ENCODE measurements around the gene SLC37A2. TPM values are rescaled to one million over a fixed set of nuclear protein-coding genes. Genes with fewer than 3 reads are reported as not detected.
"Not testable (repeated sequence)": the region's sequence is repeated elsewhere in the genome, so short reads cannot be mapped to it uniquely, and the experiment has no call there.

Gene SLC37A2
- total RNA-seq, 1 experiment from 2014 or later: not detected

- no TSS peak for BruUV-seq (replicated peaks)
- no peak overlapping the region for H3K27ac ChIP-seq (ENCODE audit: low read depth, low read length, poor library complexity, severe bottlenecking)
- H3K36me3 ChIP-seq (ENCODE audit: insufficient read depth, low read length, poor library complexity, severe bottlenecking): no peaks in the 10 kb centered on the region
- no peaks in the 10 kb centered on the region for H3K9me3 ChIP-seq (ENCODE audit: low read depth, low read length, poor library complexity, severe bottlenecking)
- ChIA-PET POLR2A (ENCODE audit: low non-redundant PET) (no interaction called here), CTCF (no interaction called here)
- no peak overlapping the region for H3K4me3 ChIP-seq (ENCODE audit: low read depth, low read length, poor library complexity, severe bottlenecking)
- DNase-seq (ENCODE audit: low spot score): no peak
- intact Hi-C loops (cut with micrococcal nuclease; ENCODE audit: unreplicated experiment): no loop called here
- H3K4me1 ChIP-seq (ENCODE audit: insufficient read depth, low read length, poor library complexity, severe bottlenecking): no peaks in the 10 kb centered on the region
- TF ChIP-seq, protein P1, sequence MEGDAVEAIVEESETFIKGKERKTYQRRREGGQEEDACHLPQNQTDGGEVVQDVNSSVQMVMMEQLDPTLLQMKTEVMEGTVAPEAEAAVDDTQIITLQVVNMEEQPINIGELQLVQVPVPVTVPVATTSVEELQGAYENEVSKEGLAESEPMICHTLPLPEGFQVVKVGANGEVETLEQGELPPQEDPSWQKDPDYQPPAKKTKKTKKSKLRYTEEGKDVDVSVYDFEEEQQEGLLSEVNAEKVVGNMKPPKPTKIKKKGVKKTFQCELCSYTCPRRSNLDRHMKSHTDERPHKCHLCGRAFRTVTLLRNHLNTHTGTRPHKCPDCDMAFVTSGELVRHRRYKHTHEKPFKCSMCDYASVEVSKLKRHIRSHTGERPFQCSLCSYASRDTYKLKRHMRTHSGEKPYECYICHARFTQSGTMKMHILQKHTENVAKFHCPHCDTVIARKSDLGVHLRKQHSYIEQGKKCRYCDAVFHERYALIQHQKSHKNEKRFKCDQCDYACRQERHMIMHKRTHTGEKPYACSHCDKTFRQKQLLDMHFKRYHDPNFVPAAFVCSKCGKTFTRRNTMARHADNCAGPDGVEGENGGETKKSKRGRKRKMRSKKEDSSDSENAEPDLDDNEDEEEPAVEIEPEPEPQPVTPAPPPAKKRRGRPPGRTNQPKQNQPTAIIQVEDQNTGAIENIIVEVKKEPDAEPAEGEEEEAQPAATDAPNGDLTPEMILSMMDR (conservative IDR thresholded peaks at IDR 0.05; ENCODE audit: low read depth, low read length): no peak
- no peak for TF ChIP-seq EZH2 (IDR thresholded peaks at IDR 0.05; ENCODE audit: borderline replicate concordance, low read depth, low read length, poor library complexity, severe bottlenecking)
- no peaks in the 10 kb centered on the region for H3K27me3 ChIP-seq (replicated peaks; ENCODE audit: insufficient read depth, low read depth, low read length, poor library complexity)
Measured at GRCh38 chr11:125022551-125022950, 40.6 kb upstream of the SLC37A2 start.

DNA sequence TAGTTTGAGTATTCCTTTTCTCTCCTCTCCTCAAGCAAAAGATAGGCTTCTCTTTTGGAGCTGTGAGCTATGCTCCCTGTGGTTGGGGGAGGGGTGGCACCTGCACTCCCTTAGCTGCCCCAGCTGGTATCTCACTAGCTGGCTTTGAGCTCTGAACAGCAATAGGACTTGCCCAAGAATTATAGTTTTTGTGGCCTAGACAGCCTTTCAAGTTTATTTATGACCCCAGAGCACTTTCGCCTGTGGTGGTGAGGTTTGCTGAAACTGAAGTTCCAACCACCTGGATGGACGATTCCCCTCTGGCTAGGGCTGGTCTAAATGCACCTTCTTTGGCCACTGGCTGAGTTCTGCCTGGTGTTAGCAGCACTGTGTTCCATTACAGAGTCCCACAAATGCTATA lies 37.1 kb upstream of the SLC37A2 start:
- ChIA-PET POLR2A (ENCODE audit: low non-redundant PET) (no interaction called here), CTCF (no interaction called here)
- no peak overlapping the region for H3K27ac ChIP-seq (ENCODE audit: low read depth, low read length, poor library complexity, severe bottlenecking)
- TF ChIP-seq, protein P1 (conservative IDR thresholded peaks at IDR 0.05; ENCODE audit: low read depth, low read length): no peak
- TF ChIP-seq EZH2 (IDR thresholded peaks at IDR 0.05; ENCODE audit: borderline replicate concordance, low read depth, low read length, poor library complexity, severe bottlenecking): no peak
- intact Hi-C loops (cut with micrococcal nuclease; ENCODE audit: unreplicated experiment): no loop called here
- DNase-seq (ENCODE audit: low spot score): no peak
- H3K4me3 ChIP-seq (ENCODE audit: low read depth, low read length, poor library complexity, severe bottlenecking): no peak overlapping the region
- H3K4me1 ChIP-seq (ENCODE audit: insufficient read depth, low read length, poor library complexity, severe bottlenecking): no peaks in the 10 kb centered on the region
- no peaks in the 10 kb centered on the region for H3K36me3 ChIP-seq (ENCODE audit: insufficient read depth, low read length, poor library complexity, severe bottlenecking)
- no TSS peak for BruUV-seq (replicated peaks)
- H3K27me3 ChIP-seq (replicated peaks; ENCODE audit: insufficient read depth, low read depth, low read length, poor library complexity): no peaks in the 10 kb centered on the region
- no peaks in the 10 kb centered on the region for H3K9me3 ChIP-seq (ENCODE audit: low read depth, low read length, poor library complexity, severe bottlenecking)

DNA sequence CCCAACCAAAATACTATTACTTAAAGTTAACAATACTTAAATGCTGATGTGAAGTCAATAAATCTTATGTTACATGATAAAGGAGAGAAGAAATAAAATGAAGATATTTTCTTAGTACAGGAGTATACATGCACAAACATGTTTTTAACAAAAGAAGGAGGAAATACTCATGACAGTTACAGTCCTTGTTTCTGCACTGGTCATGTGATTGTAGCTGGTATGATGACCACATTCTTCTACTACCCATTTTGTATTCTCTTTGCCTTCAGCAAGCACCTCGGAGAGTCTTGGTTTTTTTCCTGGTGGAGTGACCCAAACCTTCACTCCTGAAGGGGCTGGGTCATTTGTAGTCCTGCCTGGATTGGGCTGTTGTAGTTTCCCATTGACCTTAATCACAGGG lies 33.7 kb upstream of the SLC37A2 start:
- POLR2A ChIA-PET (ENCODE audit: low non-redundant PET); CTCF ChIA-PET; H3K36me3 ChIP-seq (ENCODE audit: insufficient read depth, low read length, poor library complexity, severe bottlenecking); H3K27ac ChIP-seq (ENCODE audit: low read depth, low read length, poor library complexity, severe bottlenecking); H3K4me1 ChIP-seq (ENCODE audit: insufficient read depth, low read length, poor library complexity, severe bottlenecking); DNase-seq (ENCODE audit: low spot score); H3K9me3 ChIP-seq (ENCODE audit: low read depth, low read length, poor library complexity, severe bottlenecking); H3K27me3 ChIP-seq (replicated peaks; ENCODE audit: insufficient read depth, low read depth, low read length, poor library complexity); intact Hi-C loops (cut with micrococcal nuclease; ENCODE audit: unreplicated experiment); H3K4me3 ChIP-seq (ENCODE audit: low read depth, low read length, poor library complexity, severe bottlenecking); BruUV-seq (replicated peaks): not testable (repeated sequence)

DNA sequence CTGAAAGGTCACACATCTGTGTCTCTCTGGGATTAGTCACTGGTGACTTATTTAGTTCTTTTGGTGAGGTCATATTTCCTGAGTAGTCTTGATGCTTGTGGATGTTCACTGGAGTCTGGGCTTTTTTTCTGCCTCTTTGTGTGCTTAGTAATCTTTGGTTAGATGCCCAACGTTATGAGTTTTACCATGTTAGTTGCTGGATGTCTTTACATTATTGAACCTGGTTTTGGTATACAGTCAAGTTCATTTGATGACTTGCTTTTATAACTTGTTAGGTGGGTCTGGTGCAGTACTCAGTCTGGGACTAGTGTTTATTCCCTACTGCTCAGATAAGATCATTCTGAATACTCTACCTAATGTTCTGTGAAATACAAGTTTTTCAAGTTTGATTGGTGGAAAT lies 26.2 kb upstream of the SLC37A2 start:
- H3K4me3 ChIP-seq (ENCODE audit: low read depth, low read length, poor library complexity, severe bottlenecking): no peak overlapping the region
- H3K36me3 ChIP-seq (ENCODE audit: insufficient read depth, low read length, poor library complexity, severe bottlenecking): no peaks in the 10 kb centered on the region
- no peaks in the 10 kb centered on the region for H3K9me3 ChIP-seq (ENCODE audit: low read depth, low read length, poor library complexity, severe bottlenecking)
- H3K4me1 ChIP-seq (ENCODE audit: insufficient read depth, low read length, poor library complexity, severe bottlenecking): no peaks in the 10 kb centered on the region
- ChIA-PET POLR2A (ENCODE audit: low non-redundant PET) (no interaction called here), CTCF (no interaction called here)
- DNase-seq (ENCODE audit: low spot score): peak; percentile 14
- intact Hi-C loops (cut with micrococcal nuclease; ENCODE audit: unreplicated experiment): no loop called here
- no peak overlapping the region for H3K27ac ChIP-seq (ENCODE audit: low read depth, low read length, poor library complexity, severe bottlenecking)
- TF ChIP-seq, protein P1 (conservative IDR thresholded peaks at IDR 0.05; ENCODE audit: low read depth, low read length): no peak
- TF ChIP-seq EZH2 (IDR thresholded peaks at IDR 0.05; ENCODE audit: borderline replicate concordance, low read depth, low read length, poor library complexity, severe bottlenecking): no peak
- H3K27me3 ChIP-seq (replicated peaks; ENCODE audit: insufficient read depth, low read depth, low read length, poor library complexity): no peaks in the 10 kb centered on the region
- no TSS peak for BruUV-seq (replicated peaks)

Measured in A673 (cell line).